ENCODE results near the gene ALDH1A1.

- no peak for TF ChIP-seq CTCF (IDR thresholded peaks at IDR 0.05)
- TF ChIP-seq POLR2A (IDR thresholded peaks at IDR 0.05; ENCODE audit: low read depth): no peak
- no peak for TF ChIP-seq POLR2AphosphoS5 (IDR thresholded peaks at IDR 0.05)
These were observed 27.3 kb upstream of the ALDH1A1 start for GRCh38 chr9:72980183-72980582.
